ENCODE measurements around the gene EFEMP1.

GRCh38 chr2:55947752-55948151, 24.2 kb upstream of the EFEMP1 start:
- TF ChIP-seq TCF12 (IDR thresholded peaks at IDR 0.05) (no peak), POLR2AphosphoS5 (IDR thresholded peaks at IDR 0.05; ENCODE audit: low read depth, low read length) (no peak), CTCF (IDR thresholded peaks at IDR 0.05) (no peak), MAX (IDR thresholded peaks at IDR 0.05; ENCODE audit: low read depth) (no peak), SMC3 (IDR thresholded peaks at IDR 0.05; ENCODE audit: low read depth, low read length) (no peak)

Data from SK-N-SH (cell line).